Activated CD4-positive, CD25-positive, alpha-beta regulatory T cell treated with anti-CD3 and anti-CD28 coated beads, Interleukin-2, amount 50 U/mL, for 16 hours (primary cell): Measurements from ENCODE around the gene TLX1.
A peak's percentile ranks its signal among the peaks of the same experiment; 100 is the strongest.

Experiments used
- DNase-seq: peaks from one replicate; pipeline ENCODE4 v3.0.0-alpha.2; 2020; ENCODE audit warnings: low read depth, low spot score

The TLX1 gene

DNA sequence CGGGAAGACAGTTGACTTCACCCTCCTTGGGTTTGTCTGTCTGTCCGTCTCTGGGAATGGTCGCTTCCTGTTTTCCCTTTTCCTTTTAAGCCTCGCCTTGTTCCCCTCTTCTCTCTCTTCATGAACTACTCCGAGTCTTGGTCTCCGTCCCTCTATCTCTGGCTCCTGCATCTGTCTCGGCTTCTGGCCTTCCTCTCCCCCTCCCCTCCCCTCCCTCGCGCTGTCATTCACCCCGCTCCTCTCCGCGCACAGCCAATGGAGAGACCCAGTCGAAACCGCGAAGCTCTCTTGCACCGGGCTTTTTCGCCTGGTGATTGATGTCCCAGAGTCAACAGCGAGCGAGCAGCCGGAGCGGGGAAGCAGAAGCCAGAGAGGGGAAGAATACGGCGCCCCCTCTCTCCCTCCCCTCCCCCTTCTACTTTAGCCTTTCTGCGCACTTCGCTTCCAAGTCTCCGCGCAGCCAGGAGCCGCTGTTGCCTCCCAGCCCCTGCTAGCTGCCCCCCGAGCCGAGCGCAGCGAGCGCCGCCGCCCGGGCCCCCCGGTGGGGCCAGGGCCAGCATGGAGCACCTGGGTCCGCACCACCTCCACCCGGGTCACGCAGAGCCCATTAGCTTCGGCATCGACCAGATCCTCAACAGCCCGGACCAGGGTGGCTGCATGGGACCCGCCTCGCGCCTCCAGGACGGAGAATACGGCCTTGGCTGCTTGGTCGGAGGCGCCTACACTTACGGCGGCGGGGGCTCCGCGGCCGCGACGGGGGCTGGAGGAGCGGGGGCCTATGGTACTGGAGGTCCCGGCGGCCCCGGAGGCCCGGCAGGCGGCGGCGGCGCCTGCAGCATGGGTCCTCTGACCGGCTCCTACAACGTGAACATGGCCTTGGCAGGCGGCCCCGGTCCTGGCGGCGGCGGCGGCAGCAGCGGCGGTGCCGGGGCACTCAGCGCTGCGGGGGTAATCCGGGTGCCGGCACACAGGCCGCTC is at the start of gene TLX1:
Gene TLX1 (plus strand): TSS at position 317 of the 978 bp plus-strand sequence. CDS start 242 bp downstream, at position 559.
- no peak for DNase-seq

DNA sequence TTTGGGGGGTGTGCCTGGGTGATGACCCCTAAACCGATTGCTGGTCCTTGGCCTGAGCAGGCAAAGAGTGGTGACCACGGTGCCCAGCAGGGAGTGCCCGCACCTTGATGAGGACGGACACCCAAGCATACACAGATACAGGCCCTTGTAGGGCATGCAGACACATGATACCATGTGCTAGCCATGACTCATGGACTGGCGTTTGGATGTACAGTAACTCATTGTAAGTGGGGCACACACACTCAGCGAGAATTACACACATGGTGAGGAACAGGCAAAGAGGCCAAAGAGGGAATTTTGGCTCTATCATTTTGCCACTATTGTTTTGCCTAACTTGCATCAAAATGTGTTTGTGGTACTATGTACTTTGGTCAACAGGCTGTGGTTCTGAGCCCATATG is 45.3 kb upstream of the TLX1 start:
- DNase-seq, result no peak

DNA sequence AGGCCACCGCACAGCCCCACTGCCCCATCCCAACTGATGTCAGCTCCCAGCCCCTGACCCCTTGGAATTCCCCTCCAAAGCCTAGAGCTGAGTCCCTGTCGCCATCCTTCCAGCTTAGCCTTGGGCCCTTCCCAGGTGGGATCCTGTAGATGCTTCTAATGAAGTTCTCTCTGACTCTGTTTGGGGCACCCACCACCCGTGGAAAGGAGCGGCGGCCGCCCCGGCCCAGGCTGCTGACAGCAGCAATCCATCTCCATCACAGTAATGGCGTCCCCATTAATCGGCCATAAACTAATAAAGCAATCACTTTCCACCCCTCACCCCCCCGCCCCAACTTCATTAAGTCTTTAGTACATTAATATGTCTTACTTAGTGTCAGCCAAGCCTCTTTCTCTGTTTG is 43.7 kb upstream of the TLX1 start:
- DNase-seq, result no peak

DNA sequence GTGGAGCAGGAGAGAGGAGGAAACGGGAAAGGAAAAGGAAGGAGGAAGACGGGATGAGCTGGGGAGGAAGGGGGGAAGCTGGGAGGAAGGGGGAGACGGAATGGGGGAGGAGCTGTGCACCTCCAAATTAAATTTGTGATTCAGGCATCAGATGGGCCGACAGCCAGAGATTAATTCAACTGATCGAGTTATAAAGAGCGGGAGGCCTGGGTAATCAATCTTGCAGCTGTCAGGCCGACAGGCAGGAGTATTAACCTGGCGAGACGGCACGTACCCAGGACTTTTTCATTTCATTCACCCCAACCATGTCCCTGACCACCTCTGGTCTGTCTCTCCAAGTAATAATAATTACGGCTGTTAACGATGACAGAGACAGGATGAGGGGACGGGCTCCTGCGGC is 43.1 kb upstream of the TLX1 start:
- no peak for DNase-seq

DNA sequence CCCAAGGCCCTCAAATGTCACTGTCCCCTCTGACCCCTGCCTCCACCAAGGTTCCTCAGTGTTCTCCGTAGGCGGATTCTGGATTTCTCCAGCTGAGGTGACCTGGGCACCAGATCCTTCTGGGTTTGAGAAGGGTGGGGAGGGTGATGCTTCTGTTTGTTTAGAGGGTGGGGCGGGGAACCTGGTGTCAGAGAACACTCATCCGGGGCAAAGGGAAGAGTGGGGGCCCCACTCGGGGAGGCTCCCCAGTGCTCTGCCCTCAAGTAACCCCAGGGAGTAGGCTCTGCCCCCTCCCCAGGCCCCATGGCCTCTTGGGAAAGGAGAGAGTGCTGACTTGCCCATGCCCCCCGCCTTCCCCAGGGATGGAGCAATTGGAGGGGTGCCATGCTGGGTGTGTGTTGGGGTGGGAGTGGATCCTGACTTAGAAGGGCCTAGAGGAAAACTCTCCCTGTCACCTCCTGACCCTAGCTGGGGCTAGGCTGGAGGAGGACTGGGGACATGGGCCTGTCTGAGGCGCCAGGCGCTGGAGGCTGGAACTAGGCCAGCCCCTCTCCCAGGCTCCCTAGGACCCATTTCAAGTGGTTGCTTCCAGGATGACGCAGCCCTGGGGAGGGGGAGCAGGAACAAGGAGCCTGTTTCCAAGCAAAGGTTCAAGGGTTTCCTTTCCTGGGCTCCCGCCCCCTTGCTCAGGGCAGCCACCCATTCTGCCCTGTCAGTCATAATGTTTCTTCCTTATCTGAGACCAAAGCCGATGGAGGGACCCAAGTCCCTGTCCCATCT is 41.4 kb upstream of the TLX1 start:
- DNase-seq, result no peak

DNA sequence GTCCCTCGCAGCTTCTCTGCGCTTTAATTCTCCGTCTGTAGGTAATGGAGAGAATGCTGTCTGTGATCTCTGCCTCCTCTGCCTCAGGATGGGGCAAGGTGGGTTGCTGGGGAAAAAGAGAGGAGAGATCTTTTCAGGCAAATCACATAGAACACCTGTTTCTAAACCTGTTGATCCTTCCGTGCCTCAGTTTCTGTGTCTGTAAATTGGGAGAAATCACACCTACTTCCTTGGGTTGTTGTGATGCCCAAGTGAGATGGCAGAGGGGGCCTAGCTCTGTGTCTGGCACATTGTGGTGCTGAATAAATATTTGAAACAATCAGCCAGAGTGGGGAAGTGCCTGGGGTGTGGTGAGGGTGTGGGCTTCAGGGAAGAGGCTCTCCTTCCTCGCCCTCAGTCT is 40.5 kb upstream of the TLX1 start:
- DNase-seq, result no peak

DNA sequence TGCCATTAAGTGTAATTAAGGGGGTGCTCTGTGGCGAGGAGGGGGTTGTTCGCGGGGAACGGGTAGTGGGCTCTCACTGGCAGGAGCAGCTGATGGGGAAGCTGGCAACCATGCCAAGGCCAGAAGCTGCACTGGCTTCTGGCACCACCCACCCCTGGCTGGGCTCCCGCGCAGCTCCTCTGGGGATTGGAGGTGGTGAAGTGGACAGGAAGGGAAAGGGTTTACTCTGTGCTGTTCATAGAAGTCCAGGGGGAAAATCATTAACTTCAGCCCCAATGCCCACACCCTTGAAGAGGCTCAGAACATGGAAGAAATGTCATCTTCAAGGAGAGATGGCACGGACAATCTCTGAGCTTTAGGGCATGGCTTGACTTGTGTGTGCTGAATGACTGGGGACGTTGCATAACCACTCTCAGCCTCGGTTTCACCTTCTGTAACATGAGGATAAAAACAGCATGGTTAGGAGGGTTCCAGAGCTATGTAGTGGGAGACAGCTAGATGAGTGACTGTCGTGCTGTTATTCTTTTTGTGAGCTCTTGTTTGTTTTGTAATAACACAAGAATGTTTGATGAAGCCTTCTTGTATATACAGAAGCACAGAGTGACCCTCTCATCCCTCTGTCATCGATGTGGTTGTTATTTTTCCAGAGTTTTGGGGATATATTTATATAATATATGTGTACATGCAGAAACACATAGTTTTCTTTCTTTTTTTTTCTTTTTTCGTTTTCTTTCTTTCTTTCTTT is 39.4 kb upstream of the TLX1 start:
- DNase-seq, result no peak

DNA sequence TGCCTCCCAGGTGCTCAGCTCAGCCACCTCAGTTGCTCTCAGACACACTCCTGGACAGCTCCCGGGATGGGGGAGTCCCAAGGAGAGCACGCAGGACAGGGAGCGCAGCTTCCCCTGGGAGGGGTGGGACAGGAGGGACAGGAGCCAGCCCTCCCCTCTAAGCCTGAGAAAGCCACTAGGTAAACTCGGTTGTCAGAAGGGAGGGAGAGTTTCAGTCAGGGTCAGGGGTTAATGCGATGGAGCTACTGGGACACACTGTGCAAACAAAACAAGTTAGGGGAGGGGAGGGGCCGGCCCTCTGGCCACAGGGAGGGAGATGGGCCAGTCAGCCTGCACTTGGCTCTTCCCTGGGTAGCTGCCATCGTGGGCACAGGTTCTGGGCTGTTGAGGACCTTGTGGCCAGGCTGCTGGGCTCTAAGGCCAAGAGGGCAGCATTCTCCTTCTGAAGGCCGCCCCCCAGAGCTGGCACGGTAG is 38.2 kb upstream of the TLX1 start:
- no peak for DNase-seq

DNA sequence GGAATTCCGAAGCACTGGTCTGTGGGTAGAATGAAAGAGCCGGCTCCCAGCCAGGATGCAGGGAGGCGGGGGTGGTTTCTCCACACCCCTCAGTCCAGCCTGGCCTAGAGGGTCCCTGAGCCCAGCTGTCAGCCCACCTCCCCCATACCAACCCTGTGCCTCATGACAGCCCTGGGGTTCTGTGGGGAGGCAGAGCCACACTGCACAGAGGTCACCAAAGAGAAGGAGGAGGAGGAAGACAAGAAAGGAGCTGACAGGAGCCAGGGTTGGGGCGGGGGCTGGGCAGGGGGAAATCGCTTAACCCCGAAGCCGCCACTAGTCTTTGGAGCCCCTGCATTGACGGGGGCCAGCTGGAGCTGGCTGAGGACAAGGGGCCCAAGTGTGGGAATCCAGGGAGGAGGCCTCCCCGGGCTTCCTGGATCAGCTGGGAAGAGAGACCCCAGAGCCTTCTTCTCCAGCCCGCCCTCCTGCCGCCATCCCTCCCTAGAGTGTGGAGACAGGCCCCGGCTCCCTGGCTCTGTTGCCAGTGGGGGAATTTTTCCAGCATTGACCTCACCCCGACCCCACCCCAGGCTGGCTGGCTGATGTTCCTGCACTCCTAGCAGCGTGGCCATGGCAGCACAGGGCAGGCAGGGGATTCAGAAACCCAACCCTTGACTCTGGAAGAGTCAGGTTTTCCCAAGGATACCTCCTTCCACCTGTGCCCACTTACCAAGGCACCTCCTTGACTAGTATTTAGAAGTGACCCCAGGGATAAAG is 36.8 kb upstream of the TLX1 start:
- DNase-seq, result no peak

DNA sequence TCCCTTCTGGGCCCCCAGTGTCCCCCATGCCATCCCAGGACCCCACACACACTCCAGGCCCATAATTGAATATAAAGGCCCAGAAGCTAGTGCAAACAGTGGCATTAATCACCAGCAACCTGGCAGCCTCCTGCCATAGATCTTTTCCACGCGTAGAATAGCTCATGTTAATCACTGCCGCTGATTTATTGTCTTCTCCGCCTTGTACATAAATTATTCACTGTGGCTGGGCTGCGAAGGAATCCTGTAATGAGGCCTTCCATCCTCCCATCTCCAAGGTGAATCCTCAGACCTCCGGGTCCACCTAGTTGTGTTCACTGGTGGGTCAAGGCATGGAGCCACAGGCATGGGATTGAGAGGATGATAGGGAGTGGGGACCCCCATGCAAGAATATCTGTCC is 36.1 kb upstream of the TLX1 start:
- no peak for DNase-seq

DNA sequence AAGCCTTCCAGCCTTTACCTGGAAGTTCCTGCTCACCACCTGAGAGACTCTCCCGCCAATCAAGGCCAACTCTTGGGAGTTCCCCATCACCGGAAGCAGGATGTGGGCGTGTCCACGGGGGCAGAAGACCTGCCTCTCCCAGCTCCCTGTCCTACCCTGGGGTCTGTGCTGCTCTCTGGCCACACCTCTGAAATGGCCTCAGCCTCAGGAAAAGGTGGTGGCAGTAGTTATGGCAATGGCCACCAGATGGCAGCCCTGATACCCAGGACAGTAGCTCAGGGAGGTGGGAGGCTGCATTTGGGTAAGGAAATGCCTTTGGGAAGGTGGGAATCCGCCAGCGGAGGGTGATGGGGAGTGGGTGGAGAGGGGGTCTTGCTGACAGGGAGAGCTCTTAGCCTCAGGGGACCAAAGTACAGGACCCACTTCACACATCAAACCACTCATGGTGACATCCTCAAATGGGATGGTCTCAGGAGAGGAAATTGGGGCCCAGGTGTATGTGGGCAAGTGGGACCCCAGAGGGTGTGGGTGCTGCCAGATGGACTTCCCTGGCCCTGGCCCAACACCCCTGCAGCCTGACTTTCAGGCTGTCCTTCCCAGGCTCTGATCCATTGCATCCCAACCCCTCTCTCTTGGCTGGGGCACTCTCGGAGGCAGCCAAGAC is 35.4 kb upstream of the TLX1 start:
- DNase-seq, result peak; percentile 30

DNA sequence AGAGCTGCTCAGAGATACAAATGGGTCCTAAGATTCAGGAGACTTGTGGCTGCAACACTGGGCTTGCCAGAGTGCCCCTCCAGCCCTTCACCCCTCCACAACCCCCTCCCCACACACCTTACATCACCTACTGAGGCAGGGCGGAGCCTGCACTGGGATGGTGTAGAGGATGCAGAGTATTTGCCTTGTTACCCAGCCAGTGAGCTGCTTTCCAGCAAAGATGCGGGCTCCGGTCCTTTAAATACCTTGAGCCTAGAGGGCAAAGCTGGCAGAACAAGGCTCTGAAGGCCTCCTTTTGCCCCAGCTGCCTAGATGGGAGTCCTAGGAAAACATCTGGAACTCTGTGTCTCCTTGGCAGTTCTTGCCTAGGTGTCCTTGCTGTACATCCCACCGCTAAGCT is 34.7 kb upstream of the TLX1 start:
- DNase-seq, result no peak

DNA sequence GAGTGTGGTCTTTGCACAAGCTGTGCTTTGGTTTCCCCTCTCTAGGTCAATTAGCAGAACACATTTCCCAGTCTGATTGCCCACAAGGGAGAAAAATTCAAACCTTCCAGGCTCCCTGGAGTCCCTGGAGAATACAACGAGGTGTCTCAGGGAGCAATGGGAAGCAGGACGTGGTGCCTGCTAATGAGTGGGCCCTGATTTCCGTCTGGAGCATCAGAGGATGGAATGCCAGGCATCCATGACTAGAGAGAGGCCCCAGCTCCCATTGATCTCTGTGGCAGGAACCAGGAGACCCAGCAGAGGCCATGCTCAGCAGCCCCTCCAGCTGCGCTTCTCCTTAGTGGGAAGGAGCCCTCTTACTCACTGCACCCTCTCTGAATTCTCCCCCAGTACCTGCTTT is 33.2 kb upstream of the TLX1 start:
- no peak for DNase-seq

DNA sequence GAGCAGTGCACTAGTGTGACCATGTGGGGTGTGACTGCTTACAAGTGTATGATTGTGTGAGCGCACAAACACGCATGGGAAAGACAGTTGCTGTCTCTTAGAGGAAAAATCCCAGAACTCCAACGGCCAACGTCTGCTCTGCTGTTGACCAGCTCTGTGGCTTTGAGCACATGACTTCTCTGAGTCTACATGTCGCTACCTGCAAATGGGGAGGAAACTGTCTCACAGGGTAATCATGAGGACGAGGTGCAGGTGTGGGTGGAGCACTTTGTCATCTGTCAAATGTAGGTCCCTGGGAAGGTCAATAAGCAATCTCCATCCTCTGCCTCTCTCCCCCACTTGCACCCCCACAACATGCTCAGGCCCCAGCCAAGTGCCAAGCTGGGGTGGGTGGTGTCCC is 31.2 kb upstream of the TLX1 start:
- no peak for DNase-seq

DNA sequence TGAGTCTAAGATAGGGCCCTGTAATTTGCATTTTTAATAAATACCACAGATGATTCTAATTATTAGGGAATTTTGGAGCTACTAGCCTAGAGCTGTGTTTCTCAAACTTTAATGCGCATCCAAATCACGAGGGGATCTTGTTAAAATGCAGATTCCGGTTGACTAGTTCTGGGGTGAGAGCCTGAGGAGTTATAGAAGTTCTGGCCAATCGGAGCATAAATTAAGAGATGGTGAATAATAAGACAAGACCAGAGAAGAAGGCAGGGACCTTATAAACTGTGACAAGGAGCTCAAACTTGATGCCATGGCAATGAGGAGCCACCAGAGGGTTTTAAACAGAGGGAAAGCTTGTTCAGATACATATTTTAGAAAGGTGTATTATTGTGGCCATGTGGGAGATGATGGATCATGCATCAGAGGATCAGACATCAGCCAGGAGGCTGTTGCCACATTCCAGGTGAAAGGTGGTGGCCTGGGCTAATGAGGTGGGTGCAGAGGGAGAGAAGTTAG is 29.7 kb upstream of the TLX1 start:
- no peak for DNase-seq

DNA sequence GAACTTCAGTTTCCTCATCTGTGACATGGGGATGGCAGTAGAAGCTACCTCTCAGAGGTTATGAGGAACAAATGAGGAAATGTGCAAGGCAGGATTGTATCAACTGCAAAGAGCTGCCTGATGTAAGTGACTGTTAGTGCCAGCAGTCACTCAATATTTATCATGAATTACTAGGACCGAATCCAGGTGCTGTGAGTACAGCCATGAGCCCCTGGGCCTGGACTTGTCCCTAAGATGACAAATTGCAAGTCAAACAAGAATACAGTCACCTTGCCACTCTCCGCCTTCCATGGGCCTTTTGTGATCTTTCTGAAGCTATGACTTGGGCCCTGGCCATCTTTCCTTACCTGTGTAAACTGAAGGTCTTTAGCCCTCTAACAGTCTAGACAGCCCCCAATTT is 27.7 kb upstream of the TLX1 start:
- DNase-seq, result no peak

DNA sequence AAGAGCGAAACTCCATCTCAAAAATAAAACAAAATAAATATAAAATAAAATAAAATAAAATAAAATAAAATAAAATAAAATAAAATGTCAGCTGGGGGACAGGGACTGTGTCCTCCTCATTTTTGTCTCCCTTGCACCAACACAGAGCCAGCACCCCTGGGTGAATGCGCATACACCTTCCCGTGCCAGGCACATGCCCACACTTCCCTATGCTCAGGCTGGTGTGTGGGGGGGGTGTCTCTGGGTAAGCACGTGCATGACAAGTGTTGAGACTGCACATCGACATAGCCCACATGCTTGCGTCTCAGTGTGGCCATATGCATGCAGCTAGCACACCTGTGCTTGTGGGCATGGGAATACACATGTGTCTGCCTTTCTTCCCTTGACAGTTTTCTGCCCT is 24.7 kb upstream of the TLX1 start:
- no peak for DNase-seq

DNA sequence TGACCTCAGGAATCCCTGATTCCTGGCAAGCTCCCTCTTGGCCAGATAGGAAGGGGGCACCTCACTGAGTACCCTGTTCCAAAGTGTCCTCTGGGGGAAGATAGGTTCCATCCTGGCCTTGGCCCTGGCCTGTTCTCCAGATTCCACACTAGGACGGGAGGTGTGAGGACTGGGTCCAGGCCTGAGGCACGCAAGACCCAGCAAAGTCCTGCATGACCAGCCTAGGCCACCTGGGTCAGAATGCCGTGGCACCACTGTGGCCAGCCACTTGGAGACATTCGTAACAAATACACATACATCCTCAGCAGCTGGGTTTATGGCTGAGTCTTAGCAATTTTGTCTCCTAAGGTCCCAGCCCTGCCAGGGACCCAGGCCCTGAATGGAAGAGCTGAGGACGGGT is 23.3 kb upstream of the TLX1 start:
- DNase-seq, result no peak

DNA sequence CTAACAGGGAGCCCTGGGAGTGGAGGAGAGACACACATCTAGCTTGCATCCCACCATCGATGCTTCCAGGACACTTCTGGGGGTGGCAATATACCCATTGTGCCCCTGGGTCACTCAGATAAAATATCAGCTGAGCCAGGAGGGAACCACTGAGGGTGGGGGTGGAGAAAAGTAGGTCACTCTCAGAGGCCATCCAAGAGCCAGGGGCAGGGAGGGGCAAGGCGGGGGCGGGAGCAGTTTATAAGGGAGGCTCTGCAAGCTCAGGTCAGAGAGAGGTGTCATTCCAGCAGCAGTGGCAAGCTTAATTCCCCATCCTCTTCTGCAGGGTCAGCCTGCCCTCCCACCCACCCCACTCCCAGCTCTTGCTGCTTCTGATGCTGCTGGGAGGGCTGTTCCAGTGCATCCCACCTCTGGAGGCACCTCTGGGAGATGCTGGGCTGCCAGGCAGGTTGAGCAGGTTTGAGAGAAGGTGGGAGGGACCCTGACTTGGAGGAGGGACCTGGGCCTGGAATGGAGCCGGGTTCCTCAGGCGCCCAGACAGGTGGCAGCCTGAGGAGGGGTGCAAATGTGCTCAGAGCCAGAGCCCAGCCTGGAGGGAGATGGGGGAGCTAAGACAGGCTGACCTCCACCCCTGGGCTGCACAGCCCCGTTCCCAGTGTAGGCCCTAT is 20.1 kb upstream of the TLX1 start:
- DNase-seq, result no peak

DNA sequence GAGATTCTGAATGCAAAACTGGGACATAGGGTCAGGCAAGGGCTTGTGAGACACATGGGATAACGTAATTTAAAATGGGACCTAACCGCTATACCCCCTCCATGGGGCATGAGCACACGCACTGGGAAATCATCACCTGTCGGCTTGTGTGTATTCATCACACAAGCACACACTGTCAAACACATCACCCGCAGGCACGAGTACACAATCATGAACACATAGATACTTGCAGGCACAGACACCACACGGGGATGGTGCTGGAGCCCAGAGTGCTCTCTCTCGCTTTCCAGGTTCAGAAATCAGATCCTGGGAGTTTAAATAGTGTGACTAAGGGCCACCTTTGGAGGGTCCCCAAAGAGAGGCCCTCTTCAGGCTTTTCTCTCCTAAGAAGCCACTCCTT is 19.6 kb upstream of the TLX1 start:
- DNase-seq, result no peak
